ENCODE data around the gene CD80. TPM values are rescaled to one million over a fixed set of nuclear protein-coding genes. Genes with fewer than 3 reads are reported as not detected.
"Not testable (repeated sequence)": the region's sequence is repeated elsewhere in the genome, so short reads cannot be mapped to it uniquely, and the experiment has no call there.

Gene CD80
- total and polyA plus RNA-seq, 7 donors = 0.06 to 0.22 (median 0.07) TPM; not detected in 4

DNA sequence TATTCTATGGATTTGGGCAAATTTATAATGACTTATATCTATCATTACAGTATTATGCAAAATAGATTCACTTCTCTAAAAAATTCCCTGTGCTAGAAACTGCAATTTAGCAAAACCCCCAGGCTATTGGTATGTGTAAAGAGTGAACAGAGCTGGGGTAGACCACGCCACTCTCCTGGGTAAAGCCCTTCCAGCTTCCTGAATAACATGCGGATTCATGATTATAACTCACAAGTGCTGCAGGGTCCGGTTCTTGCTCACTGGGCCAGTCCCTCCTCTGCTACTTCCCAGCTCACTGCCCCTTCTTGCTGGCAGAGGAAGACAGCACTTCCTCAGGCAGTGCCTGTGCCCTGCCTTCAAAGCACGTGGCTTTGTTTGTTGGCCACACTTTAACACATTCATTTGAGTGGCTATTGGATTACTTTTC is 4.1 kb downstream of the CD80 start:
- Histone ChIP-seq H3K9me3 (no peaks in the 10 kb centered on the region), H3K4me1 (no peaks in the 10 kb centered on the region), H3K27ac (no peak overlapping the region), H3K36me3 (ENCODE audit: insufficient read depth in 1 of 2, low read depth in 1 of 2) (no peaks in the 10 kb centered on the region), H3K4me3 (no peak overlapping the region), H3K27me3 (ENCODE audit: insufficient read depth in 3 of 3, low read length in 2 of 3) (no peaks in the 10 kb centered on the region)
- TF ChIP-seq, protein P1, sequence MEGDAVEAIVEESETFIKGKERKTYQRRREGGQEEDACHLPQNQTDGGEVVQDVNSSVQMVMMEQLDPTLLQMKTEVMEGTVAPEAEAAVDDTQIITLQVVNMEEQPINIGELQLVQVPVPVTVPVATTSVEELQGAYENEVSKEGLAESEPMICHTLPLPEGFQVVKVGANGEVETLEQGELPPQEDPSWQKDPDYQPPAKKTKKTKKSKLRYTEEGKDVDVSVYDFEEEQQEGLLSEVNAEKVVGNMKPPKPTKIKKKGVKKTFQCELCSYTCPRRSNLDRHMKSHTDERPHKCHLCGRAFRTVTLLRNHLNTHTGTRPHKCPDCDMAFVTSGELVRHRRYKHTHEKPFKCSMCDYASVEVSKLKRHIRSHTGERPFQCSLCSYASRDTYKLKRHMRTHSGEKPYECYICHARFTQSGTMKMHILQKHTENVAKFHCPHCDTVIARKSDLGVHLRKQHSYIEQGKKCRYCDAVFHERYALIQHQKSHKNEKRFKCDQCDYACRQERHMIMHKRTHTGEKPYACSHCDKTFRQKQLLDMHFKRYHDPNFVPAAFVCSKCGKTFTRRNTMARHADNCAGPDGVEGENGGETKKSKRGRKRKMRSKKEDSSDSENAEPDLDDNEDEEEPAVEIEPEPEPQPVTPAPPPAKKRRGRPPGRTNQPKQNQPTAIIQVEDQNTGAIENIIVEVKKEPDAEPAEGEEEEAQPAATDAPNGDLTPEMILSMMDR (IDR thresholded peaks at IDR 0.05) = no peak
- DNase-seq (no peak), ATAC-seq (no peak)
- 63 to 70% (median 65%) methylated on average over 4 of the region's 4 CpGs for WGBS, 3 donors
- intact Hi-C loops (cut with DNase I) = no loop called here

DNA sequence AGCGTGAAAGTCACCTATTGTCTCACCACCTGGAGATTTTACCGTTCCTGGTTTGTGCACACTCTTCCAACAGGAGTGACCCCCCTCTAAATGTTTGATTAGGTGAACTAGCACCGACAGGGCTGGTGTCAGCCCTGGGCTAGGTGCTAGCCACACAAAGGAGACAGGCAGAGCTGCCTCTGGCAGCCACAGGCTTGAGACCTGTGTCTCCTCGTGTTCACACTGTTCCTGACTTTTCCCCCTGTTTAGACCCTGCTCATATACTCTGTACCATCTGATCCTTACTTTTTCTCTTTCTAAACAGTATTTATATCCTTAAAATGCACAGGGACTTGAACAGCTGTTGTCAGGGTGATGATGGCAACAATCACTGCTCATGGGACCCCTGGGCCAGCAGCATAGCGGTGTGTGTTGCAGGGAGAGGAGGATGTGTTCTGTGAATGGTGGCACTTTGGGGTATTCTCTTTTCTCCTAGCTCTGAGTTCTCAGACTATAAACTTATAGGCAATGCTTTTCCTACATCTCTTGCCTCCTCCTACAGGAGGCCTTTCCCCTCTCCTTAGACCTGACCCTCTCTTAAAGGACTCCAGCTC is 5.5 kb downstream of the CD80 start:
- intact Hi-C loops (cut with DNase I) = no loop called here
- Histone ChIP-seq H3K27ac (no peak overlapping the region), H3K36me3 (ENCODE audit: insufficient read depth in 1 of 2, low read depth in 1 of 2) (no peaks in the 10 kb centered on the region), H3K27me3 (ENCODE audit: insufficient read depth in 3 of 3, low read length in 2 of 3) (no peaks in the 10 kb centered on the region), H3K4me3 (no peak overlapping the region), H3K4me1 (no peaks in the 10 kb centered on the region), H3K9me3 (no peaks in the 10 kb centered on the region)
- DNase-seq (no peak), ATAC-seq (no peak)
- TF ChIP-seq, protein P1 (IDR thresholded peaks at IDR 0.05) = no peak
- 65 to 77% (median 70%) methylated on average over 5 of the region's 5 CpGs for WGBS, 3 donors

DNA sequence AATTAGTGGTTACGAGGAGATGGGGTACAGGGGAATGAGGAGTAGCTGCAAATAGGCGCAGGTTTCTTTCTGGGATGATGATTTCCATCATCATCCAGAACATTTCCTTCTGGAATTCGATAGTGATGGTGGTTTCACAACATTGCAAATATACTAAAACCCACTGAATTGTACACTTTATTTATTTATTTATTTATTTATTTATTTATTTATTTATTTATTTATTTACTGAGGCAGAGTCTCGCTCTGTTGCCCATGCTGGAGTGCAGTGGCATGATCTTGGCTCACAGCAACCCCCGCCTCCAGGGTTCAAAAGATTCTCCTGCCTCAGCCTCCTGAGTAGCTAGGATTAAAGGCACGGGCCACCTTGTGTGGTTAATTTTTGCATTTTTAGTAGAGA is 6.5 kb downstream of the CD80 start:
- H3K36me3 ChIP-seq (ENCODE audit: insufficient read depth in 1 of 2, low read depth in 1 of 2); ATAC-seq; H3K4me3 ChIP-seq; H3K27me3 ChIP-seq (ENCODE audit: insufficient read depth in 3 of 3, low read length in 2 of 3); H3K4me1 ChIP-seq; DNase-seq; H3K27ac ChIP-seq; intact Hi-C loops (cut with DNase I); H3K9me3 ChIP-seq: not testable (repeated sequence)
- WGBS, 3 donors = 93 to 97% (median 94%) methylated on average over 6 of the region's 6 CpGs

DNA sequence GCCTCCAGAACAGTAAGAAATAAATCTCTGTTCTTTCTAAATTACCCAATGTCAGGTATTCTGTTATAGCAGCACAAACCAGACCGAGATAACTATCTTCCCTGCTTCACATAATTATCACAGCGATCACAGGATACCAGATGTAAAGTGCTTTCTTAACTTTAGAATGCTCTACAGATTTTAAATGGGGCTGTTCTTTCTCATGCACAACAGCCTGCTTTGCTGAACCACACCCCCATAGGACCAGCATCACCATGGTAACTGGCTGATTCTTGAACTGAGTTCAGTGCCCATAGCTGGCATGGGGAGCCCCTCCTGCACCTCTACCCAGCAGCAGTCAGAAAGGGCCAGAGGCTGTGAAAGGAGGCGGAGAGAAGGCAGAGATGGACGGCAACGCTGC is 7.8 kb downstream of the CD80 start:
- 85 to 92% (median 89%) methylated on average over 5 of the region's 5 CpGs for WGBS, 3 donors
- Histone ChIP-seq H3K4me1 (no peaks in the 10 kb centered on the region), H3K27me3 (ENCODE audit: insufficient read depth in 3 of 3, low read length in 2 of 3) (no peaks in the 10 kb centered on the region), H3K9me3 (no peaks in the 10 kb centered on the region), H3K27ac (no peak overlapping the region), H3K36me3 (ENCODE audit: insufficient read depth in 1 of 2, low read depth in 1 of 2) (no peaks in the 10 kb centered on the region), H3K4me3 (no peak overlapping the region)
- TF ChIP-seq, protein P1 (IDR thresholded peaks at IDR 0.05) = no peak
- intact Hi-C loops (cut with DNase I) = no loop called here
- DNase-seq (no peak), ATAC-seq (no peak)

DNA sequence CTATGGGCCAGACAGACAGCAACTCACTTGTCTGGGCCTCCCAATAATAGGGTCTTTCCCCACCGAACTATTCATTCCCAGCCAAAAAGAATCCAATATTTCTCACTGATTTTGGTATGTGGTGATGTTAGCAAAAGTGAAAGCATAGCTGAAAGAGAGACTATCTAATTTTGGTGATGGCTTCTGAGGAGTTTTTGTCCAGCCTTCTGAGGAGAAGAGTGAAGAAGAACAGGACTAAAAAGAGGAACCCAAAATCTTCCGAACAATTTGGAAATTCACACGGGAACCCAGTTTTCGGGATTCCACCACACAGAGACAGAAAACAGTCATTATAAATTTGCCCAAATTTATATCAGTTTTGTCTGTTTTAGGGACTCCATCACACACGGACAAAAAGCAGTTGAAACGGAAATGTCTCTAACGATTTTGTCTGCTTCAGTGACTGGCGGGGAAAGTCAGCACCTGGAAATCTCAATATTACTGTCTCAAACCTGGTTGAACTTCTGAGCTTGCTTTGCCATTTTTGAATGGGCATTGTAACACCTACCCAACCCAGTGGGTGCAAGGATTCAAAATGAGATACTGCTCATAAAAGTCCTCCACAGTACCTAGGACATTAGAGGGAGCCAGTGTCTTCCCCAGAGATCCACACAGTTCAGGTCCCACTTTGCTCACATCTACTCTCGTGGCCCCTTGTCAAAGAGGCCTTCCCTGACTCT is 9.1 kb downstream of the CD80 start:
- intact Hi-C loops (cut with DNase I) = no loop called here

More for the DNA sequence above, 9.1 kb downstream of the CD80 start:
- H3K4me3 ChIP-seq = no peak overlapping the region
- DNase-seq = no peak
- H3K27me3 ChIP-seq (ENCODE audit: insufficient read depth in 3 of 3, low read length in 2 of 3) = no peaks in the 10 kb centered on the region
- H3K4me1 ChIP-seq = no peaks in the 10 kb centered on the region
- H3K36me3 ChIP-seq (ENCODE audit: insufficient read depth in 1 of 2, low read depth in 1 of 2) = no peaks in the 10 kb centered on the region
- H3K9me3 ChIP-seq = no peaks in the 10 kb centered on the region
- no peak overlapping the region for H3K27ac ChIP-seq
- ATAC-seq = peak in 2 of 4 donors; percentile 59 to 74
- TF ChIP-seq, protein P1 (IDR thresholded peaks at IDR 0.05) = no peak
- WGBS, 3 donors = 86 to 94% (median 92%) methylated on average over 9 of the region's 9 CpGs
